GM12878 (cell line): ENCODE data around the gene MAP7D2. TPM values are rescaled to one million over a fixed set of nuclear protein-coding genes. Genes with fewer than 3 reads are reported as not detected.

Experiments used
- ATAC-seq: fragments of 200-7000 bp; cut with Tn5 transposase; 3 replicates; pipeline ENCODE4 v1.9.1; 2020; ENCODE audit warnings: mild to moderate bottlenecking, moderate library complexity
- BruUV-seq: library from RNA; stranded (reverse); fragments of 400-500 nt; replicated peaks from 2 replicates; lab custom pipeline; 2021; lab: Mats Ljungman, UMichigan
- CTCF ChIA-PET: fragments of 300-600 bp; sonication (Branson Sonifier 250); formaldehyde crosslinking; extraction: SDS; loops from one replicate; lab custom pipeline; 2021; ENCODE audit warnings: inconsistent platforms; lab: Yijun Ruan, JAX
- POLR2A ChIA-PET: fragments of 350-600 bp; formaldehyde crosslinking; extraction: SDS; loops from one replicate; lab custom pipeline; 2021; ENCODE audit warnings: inconsistent platforms; lab: Charles Lee
- RAD21 ChIA-PET: fragments of 300-600 bp; sonication (Branson Sonifier 250); formaldehyde crosslinking; loops from one replicate; lab custom pipeline; 2023; ENCODE audit warnings: antibody characterized with exemption; ENCODE audit not compliant: unreplicated experiment; lab: Charles Lee
- SMC1A ChIA-PET: fragments of 300-600 bp; sonication (Branson Sonifier 250); formaldehyde crosslinking; loops from one replicate; lab custom pipeline; 2023; ENCODE audit not compliant: unreplicated experiment, uncharacterized antibody; lab: Charles Lee
- DNase-seq: peaks from one replicate; pipeline ENCODE4 v3.0.0-alpha.2; 2011; ENCODE audit warnings: low read depth, low spot score
- FAIRE-seq: peaks from 3 replicates; lab custom pipeline; 2011; peaks lifted over from hg19 to GRCh38; lab: Jason Lieb, UNC
- H2AFZ ChIP-seq: 2 replicates; pipeline ENCODE4 v1.6.0; 2011; ENCODE audit warnings: low read depth, low read length, control low read depth; ENCODE audit not compliant: control insufficient read depth
- H3K27ac ChIP-seq: 2 replicates; pipeline ENCODE4 v1.5.1; 2011; ENCODE audit warnings: control low read depth; ENCODE audit not compliant: control insufficient read depth, insufficient read depth
- H3K27me3 ChIP-seq, 2 experiments: replicated peaks in 1 of 2; 2 replicates each; pipeline versions ENCODE4 v1.6.0 to v1.6.1; 2011; ENCODE audit warnings: low read length in 1 of 2; ENCODE audit not compliant: control insufficient read depth in 2 of 2, insufficient read depth in 2 of 2
- H3K36me3 ChIP-seq, 2 experiments: 2 replicates each; pipeline ENCODE4 v1.5.1; 2011; ENCODE audit warnings: low read length in 1 of 2; ENCODE audit not compliant: control insufficient read depth in 2 of 2, insufficient read depth in 2 of 2
- H3K4me1 ChIP-seq: 2 replicates; pipeline ENCODE4 v1.6.1; 2011; ENCODE audit warnings: mild to moderate bottlenecking, low read length, moderate library complexity, mixed read lengths; ENCODE audit not compliant: control insufficient read depth, insufficient read depth
- H3K4me2 ChIP-seq: 2 replicates; pipeline ENCODE4 v1.6.0; 2011; ENCODE audit warnings: control low read depth; ENCODE audit not compliant: control insufficient read depth, insufficient read depth
- H3K4me3 ChIP-seq: fragments of 200-600 bp; sonication (generic); 2 replicates; pipeline ENCODE4 v1.5.1; 2016
- H3K79me2 ChIP-seq: 2 replicates; pipeline ENCODE4 v1.6.0; 2011; ENCODE audit warnings: low read length; ENCODE audit not compliant: control insufficient read depth, insufficient read depth
- H3K9ac ChIP-seq: 2 replicates; pipeline ENCODE4 v1.8.0; 2011; ENCODE audit warnings: low read length, control low read depth, mixed read lengths; ENCODE audit not compliant: control insufficient read depth, insufficient read depth
- H3K9me3 ChIP-seq: replicated peaks from 3 replicates; pipeline ENCODE4 v1.5.1; 2011; ENCODE audit warnings: mild to moderate bottlenecking, low read length; ENCODE audit not compliant: control insufficient read depth, insufficient read depth
- H4K20me1 ChIP-seq: 2 replicates; pipeline ENCODE4 v1.6.0; 2011; ENCODE audit not compliant: control insufficient read depth, insufficient read depth
- BHLHE40 ChIP-seq, 2 experiments: fragments of 450-650 bp in 1 of 2; IDR thresholded peaks; 2 replicates each; pipeline ENCODE4 v1.6.1; 2011 to 2017; ENCODE audit warnings: low read depth in 2 of 2, borderline replicate concordance in 1 of 2, improper control_type of control experiment in 1 of 2, low read length in 1 of 2, mild to moderate bottlenecking in 1 of 2
- CBFB ChIP-seq: IDR thresholded peaks from 2 replicates; pipeline ENCODE4 v1.6.1; 2016; ENCODE audit warnings: antibody characterized with exemption, low read depth
- CBX3 ChIP-seq: fragments of 200-600 bp; sonication (generic); IDR thresholded peaks from 2 replicates; pipeline ENCODE4 v1.6.1; 2016; ENCODE audit warnings: low read depth, borderline replicate concordance
- CREM ChIP-seq: IDR thresholded peaks from 2 replicates; pipeline ENCODE4 v1.6.1; 2014; ENCODE audit warnings: antibody characterized with exemption, low read depth
- EED ChIP-seq: sonication (generic); IDR thresholded peaks from 2 replicates; pipeline ENCODE4 v1.6.1; 2016; ENCODE audit warnings: antibody characterized with exemption, low read depth
- HSF1 ChIP-seq: fragments of 150-350 bp; IDR thresholded peaks from 2 replicates; pipeline ENCODE4 v1.6.1; 2014; ENCODE audit warnings: mild to moderate bottlenecking, low read depth, low read length
- IKZF1 ChIP-seq: fragments of 450-650 bp; conservative IDR thresholded peaks from 2 replicates; pipeline ENCODE4 v1.6.1; 2017; ENCODE audit warnings: antibody characterized with exemption, mild to moderate bottlenecking
- IKZF2 ChIP-seq, 2 experiments: fragments of 450-650 bp; IDR thresholded peaks; 2 replicates each; pipeline ENCODE4 v1.6.1; 2017; ENCODE audit warnings: mild to moderate bottlenecking in 2 of 2, moderate library complexity in 2 of 2
- JUND ChIP-seq: IDR thresholded peaks from 2 replicates; pipeline ENCODE4 v1.6.1; 2012; ENCODE audit warnings: low read depth, mild to moderate bottlenecking, low read length, improper control_type of control experiment, moderate library complexity
- NFIC ChIP-seq: IDR thresholded peaks from 2 replicates; pipeline ENCODE4 v1.6.1; 2012; ENCODE audit warnings: low read depth, mild to moderate bottlenecking, inconsistent platforms, low read length, moderate library complexity
- NR2C2 ChIP-seq: IDR thresholded peaks from 2 replicates; pipeline ENCODE4 v1.6.1; 2011; ENCODE audit warnings: borderline replicate concordance, low read depth; ENCODE audit not compliant: control insufficient read depth, insufficient read length
- POLR2A ChIP-seq: IDR thresholded peaks from 2 replicates; pipeline ENCODE4 v1.6.1; 2011; ENCODE audit warnings: low read depth, mild to moderate bottlenecking, low read length
- RAD21 ChIP-seq: IDR thresholded peaks from 2 replicates; pipeline ENCODE4 v1.6.1; 2011; ENCODE audit warnings: mild to moderate bottlenecking, low read depth, low read length, moderate library complexity; ENCODE audit not compliant: insufficient read depth
- SIX5 ChIP-seq: IDR thresholded peaks from 2 replicates; pipeline ENCODE4 v1.6.1; 2011; ENCODE audit warnings: mild to moderate bottlenecking, low read depth, low read length, moderate library complexity; ENCODE audit not compliant: severe bottlenecking
- TAF1 ChIP-seq: IDR thresholded peaks from 2 replicates; pipeline ENCODE4 v1.6.1; 2011; ENCODE audit warnings: mild to moderate bottlenecking, low read depth, low read length, borderline replicate concordance
- YY1 ChIP-seq: IDR thresholded peaks from 2 replicates; pipeline ENCODE4 v1.6.1; 2011; ENCODE audit warnings: low read depth, mild to moderate bottlenecking, low read length
- WGBS: methylation state at CpG from one replicate; pipeline ENCODE4 v1.1.6; 2016; ENCODE audit warnings: low lambda C conversion rate; ENCODE audit not compliant: insufficient replicate concordance, insufficient coverage; ENCODE audit errors: missing lambda C conversion rate; 5-methylcytosine and 5-hydroxymethylcytosine counted together
- in situ Hi-C: fragments of 300-500 bp; cut with MboI; formaldehyde crosslinking; loops from 9 replicates; pipeline ENCODE4 v1.14.3; 2018; ENCODE audit warnings: mixed read lengths
- intact Hi-C: fragments of 100-400 bp; cut with micrococcal nuclease; formaldehyde crosslinking; loops from one replicate; pipeline ENCODE4 v1.14.2; 2022; ENCODE audit not compliant: unreplicated experiment
- polyA plus RNA-seq, 11 experiments: library from polyadenylated mRNA; depleted of rRNA in 4 of 11; unstranded in 6 of 11; stranded (reverse) in 5 of 11; fragments of >200 nt; fragmentation: Nextera tagmentation in 4 of 11; fragmentation: Illumina TruSeq in 1 of 11; extraction: Ambion mirVana in 4 of 11; extraction: Trizol in 1 of 11; gene quantifications; 1 replicate in 1 of 11; 2 replicates in 10 of 11; pipeline versions ENCODE4 v1.2.1 to v1.2.3, GENCODE V29; 2011 to 2016; ENCODE audit warnings: inconsistent platforms in 2 of 11, missing spikeins in 2 of 11, low read depth in 1 of 11
- total RNA-seq, 4 experiments: library from RNA; depleted of rRNA in 3 of 4; stranded (reverse); fragments of >200 nt in 3 of 4; fragmentation: Illumina TruSeq in 1 of 4; extraction: Trizol in 1 of 4; gene quantifications; 2 replicates each; pipeline versions ENCODE4 v1.2.1 to v1.2.3, GENCODE V29; 2013 to 2021
- TF ChIP-seq, protein P1 (sequence below): IDR thresholded peaks from 2 replicates; pipeline ENCODE4 v1.6.1; 2011; ENCODE audit warnings: borderline replicate concordance, low read depth, mild to moderate bottlenecking, moderate library complexity, mixed read lengths, low read length; ENCODE audit not compliant: insufficient read depth; ENCODE audit errors: extremely low read length
- TF ChIP-seq, protein P2 (sequence below): fragments of 450-650 bp; formaldehyde crosslinking; IDR thresholded peaks from 2 replicates; pipeline ENCODE4 v1.4.0; 2022; ENCODE audit warnings: mild to moderate bottlenecking, moderate library complexity

The MAP7D2 gene
- total and polyA plus RNA-seq, 10 of the 15 experiments (the other 5 are each of a cell fraction or from before 2014, with no cell fraction given), result 0.06 to 18.4 (median 0.22) TPM

GRCh38 chrX:19990556-19991349 is 126.0 kb downstream of the MAP7D2 start, which contains the start of gene BCLAF3:
BCLAF3 (minus strand) TSS chrX:19991061; CDS start chrX:19970264, 20,797 bp downstream.
- H3K9me3 ChIP-seq, result no peaks in the 10 kb centered on the region
- intact Hi-C loops, result loop anchor here (1.0 to 5.0 kb wide), 3 partner anchors 77 to 618 kb away; no protein-coding TSS in a partner anchor
- ChIA-PET SMC1A (interaction anchor here (0.8 to 2.4 kb wide), 5 partner anchors 71 to 454 kb away, joined by 3 to 16 read pairs (median 4); no protein-coding TSS in a partner anchor), RAD21 (interaction anchor here (1.7 kb wide), 1 partner anchor 86 kb away, joined by 5 read pairs; no protein-coding TSS in a partner anchor), CTCF (interaction anchor here (0.9 to 1.6 kb wide), 7 partner anchors 14 to 618 kb away, joined by 3 to 14 read pairs (median 4); no protein-coding TSS in a partner anchor), POLR2A (interaction anchor here (0.6 to 0.7 kb wide), 2 partner anchors 86 to 1249 kb away, joined by 3 to 5 read pairs; no protein-coding TSS in a partner anchor)
- ATAC-seq, result peak; percentile 94
- no TSS peak for BruUV-seq
- FAIRE-seq, result no peak
- H2AFZ ChIP-seq, result peak within 1 kb of the TSS; percentile 73
- peak; percentile 30 for DNase-seq
- in situ Hi-C loops, result loop anchor here (5.0 kb wide), 1 partner anchor 78 kb away; no protein-coding TSS in a partner anchor
- H3K27ac ChIP-seq, result no peak within 1 kb of the TSS
- no peaks in the 10 kb centered on the region for H3K36me3 ChIP-seq
- peak within 1 kb of the TSS; percentile 68 for H3K4me2 ChIP-seq
- H3K9ac ChIP-seq, result peak within 1 kb of the TSS; percentile 32
- no peaks in the 10 kb centered on the region for H3K27me3 ChIP-seq
- 42% methylated on average over 50 of the region's 103 CpGs for whole genome bisulfite sequencing
- H3K4me1 ChIP-seq, result no peaks in the 10 kb centered on the region
- H3K79me2 ChIP-seq, result peaks cover 3% of the 10 kb centered on the region; the same call in 1 of the 2 replicates
- no peaks in the 10 kb centered on the region for H4K20me1 ChIP-seq
- H3K4me3 ChIP-seq, result peak within 1 kb of the TSS; percentile 67
- TF ChIP-seq CBFB, result no peak
- TF ChIP-seq YY1, result peak; percentile 53; the same call in 1 of the 2 replicates
- no peak for TF ChIP-seq CBX3
- peak; percentile 73 for TF ChIP-seq RAD21
- no peak for TF ChIP-seq HSF1
- TF ChIP-seq NFIC, result no peak
- TF ChIP-seq POLR2A, result peak; percentile 56; the same call in 1 of the 2 replicates
- TF ChIP-seq, protein P1, sequence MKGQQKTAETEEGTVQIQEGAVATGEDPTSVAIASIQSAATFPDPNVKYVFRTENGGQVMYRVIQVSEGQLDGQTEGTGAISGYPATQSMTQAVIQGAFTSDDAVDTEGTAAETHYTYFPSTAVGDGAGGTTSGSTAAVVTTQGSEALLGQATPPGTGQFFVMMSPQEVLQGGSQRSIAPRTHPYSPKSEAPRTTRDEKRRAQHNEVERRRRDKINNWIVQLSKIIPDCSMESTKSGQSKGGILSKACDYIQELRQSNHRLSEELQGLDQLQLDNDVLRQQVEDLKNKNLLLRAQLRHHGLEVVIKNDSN, result no peak
- no peak for TF ChIP-seq TAF1
- TF ChIP-seq JUND, result no peak
- TF ChIP-seq NR2C2, result no peak
- no peak for TF ChIP-seq CREM
- peak in 1 of 2 experiments; percentile 19; a peak in 1 of 4 replicates for TF ChIP-seq BHLHE40 (IDR thresholded peaks at IDR 0.05; ENCODE audit: borderline replicate concordance in 1 of 2, low read depth in 2 of 2, low read length in 1 of 2)
- no peak for TF ChIP-seq EED
- TF ChIP-seq IKZF1, result peak; percentile 52
- no peak for TF ChIP-seq IKZF2 (IDR thresholded peaks at IDR 0.05)
- TF ChIP-seq, protein P2, sequence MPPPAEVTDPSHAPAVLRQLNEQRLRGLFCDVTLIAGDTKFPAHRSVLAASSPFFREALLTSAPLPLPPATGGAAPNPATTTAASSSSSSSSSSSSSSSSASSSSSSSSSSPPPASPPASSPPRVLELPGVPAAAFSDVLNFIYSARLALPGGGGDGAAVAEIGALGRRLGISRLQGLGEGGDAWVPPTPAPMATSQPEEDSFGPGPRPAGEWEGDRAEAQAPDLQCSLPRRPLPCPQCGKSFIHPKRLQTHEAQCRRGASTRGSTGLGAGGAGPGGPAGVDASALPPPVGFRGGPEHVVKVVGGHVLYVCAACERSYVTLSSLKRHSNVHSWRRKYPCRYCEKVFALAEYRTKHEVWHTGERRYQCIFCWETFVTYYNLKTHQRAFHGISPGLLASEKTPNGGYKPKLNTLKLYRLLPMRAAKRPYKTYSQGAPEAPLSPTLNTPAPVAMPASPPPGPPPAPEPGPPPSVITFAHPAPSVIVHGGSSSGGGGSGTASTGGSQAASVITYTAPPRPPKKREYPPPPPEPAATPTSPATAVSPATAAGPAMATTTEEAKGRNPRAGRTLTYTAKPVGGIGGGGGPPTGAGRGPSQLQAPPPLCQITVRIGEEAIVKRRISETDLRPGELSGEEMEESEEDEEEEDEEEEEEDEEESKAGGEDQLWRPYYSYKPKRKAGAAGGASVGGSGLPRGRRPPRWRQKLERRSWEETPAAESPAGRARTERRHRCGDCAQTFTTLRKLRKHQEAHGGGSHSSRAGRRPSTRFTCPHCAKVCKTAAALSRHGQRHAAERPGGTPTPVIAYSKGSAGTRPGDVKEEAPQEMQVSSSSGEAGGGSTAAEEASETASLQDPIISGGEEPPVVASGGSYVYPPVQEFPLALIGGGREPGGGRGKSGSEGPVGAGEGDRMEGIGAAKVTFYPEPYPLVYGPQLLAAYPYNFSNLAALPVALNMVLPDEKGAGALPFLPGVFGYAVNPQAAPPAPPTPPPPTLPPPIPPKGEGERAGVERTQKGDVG, result no peak
- no peak for TF ChIP-seq SIX5
